Astrocyte (in vitro differentiated cells and primary cell): ENCODE data around the gene RAD51AP2.

Experiments
- EZH2 ChIP-seq: IDR thresholded peaks from 2 replicates; pipeline ENCODE4 v1.6.1; 2012; ENCODE audit warnings: mild to moderate bottlenecking, low read length, inconsistent platforms; ENCODE audit not compliant: insufficient read depth
- TF ChIP-seq, protein P1 (sequence below): IDR thresholded peaks from 2 replicates; pipeline ENCODE4 v1.5.1; 2011; ENCODE audit warnings: low read depth, mild to moderate bottlenecking, inconsistent platforms, low read length, moderate library complexity; ENCODE audit not compliant: insufficient read depth

DNA sequence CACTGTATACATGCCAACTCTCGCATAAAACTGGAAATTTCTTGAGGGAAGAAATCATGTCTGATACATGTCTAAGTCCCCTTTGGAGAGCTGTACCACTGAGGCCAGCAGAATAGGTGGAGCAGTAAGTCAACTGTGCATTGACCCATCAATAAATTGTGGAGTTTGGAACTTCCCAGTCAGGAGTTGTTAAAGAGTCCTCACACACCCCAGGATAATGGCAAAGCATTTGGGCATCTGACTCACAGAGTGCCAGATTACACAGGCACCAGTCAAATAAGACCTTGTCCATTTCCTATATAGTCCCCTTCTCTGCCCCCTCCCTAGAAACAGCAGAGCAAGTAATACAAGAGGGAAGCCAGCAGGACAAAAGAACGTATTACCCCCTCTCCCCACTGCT lies 32.7 kb upstream of the RAD51AP2 start:
- TF ChIP-seq, protein P1, sequence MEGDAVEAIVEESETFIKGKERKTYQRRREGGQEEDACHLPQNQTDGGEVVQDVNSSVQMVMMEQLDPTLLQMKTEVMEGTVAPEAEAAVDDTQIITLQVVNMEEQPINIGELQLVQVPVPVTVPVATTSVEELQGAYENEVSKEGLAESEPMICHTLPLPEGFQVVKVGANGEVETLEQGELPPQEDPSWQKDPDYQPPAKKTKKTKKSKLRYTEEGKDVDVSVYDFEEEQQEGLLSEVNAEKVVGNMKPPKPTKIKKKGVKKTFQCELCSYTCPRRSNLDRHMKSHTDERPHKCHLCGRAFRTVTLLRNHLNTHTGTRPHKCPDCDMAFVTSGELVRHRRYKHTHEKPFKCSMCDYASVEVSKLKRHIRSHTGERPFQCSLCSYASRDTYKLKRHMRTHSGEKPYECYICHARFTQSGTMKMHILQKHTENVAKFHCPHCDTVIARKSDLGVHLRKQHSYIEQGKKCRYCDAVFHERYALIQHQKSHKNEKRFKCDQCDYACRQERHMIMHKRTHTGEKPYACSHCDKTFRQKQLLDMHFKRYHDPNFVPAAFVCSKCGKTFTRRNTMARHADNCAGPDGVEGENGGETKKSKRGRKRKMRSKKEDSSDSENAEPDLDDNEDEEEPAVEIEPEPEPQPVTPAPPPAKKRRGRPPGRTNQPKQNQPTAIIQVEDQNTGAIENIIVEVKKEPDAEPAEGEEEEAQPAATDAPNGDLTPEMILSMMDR = no peak
- TF ChIP-seq EZH2 = no peak
